ENCODE results near the gene UPP2. TPM values are rescaled to one million over a fixed set of nuclear protein-coding genes. Genes with fewer than 3 reads are reported as not detected.

Gene UPP2
- total and polyA plus RNA-seq, 9 of the 15 experiments (the other 6 are each of a cell fraction or from before 2014, with no cell fraction given): not detected

GRCh38 chr2:158102446-158102845, 770 bp downstream of the UPP2 start:
- Histone ChIP-seq H3K9ac (ENCODE audit: insufficient read depth in 1 of 2, low read depth in 2 of 2, low read length in 2 of 2) (no peak overlapping the region), H3K4me1 (replicated peaks in 1 of 2; ENCODE audit: control insufficient read depth in 2 of 2, insufficient read depth in 2 of 2, low read length in 2 of 2) (no peaks in the 10 kb centered on the region), H3K9me3 (replicated peaks; ENCODE audit: control insufficient read depth, insufficient read depth, low read depth, low read length) (no peaks in the 10 kb centered on the region), H3K4me3 (no peak overlapping the region), H3K79me2 (ENCODE audit: control insufficient read depth, insufficient read depth, low read length) (no peaks in the 10 kb centered on the region), H3K9me1 (ENCODE audit: control insufficient read depth, insufficient read depth, low read length) (no peaks in the 10 kb centered on the region), H3K27ac (ENCODE audit: extremely low read depth, low read depth, low read length) (no peak overlapping the region), H3K27me3 (ENCODE audit: control insufficient read depth in 2 of 2, insufficient read depth in 2 of 2, low read length in 2 of 2) (peaks cover 4 to 14% of the 10 kb centered on the region in 2 experiments; a peak in 3 of 5 replicates), H4K20me1 (replicated peaks; ENCODE audit: control insufficient read depth, insufficient read depth, low read length) (no peaks in the 10 kb centered on the region), H2AFZ (ENCODE audit: low read depth, low read length) (no peak overlapping the region), H3K4me2 (ENCODE audit: insufficient read depth, low read length) (no peak overlapping the region), H3K36me3 (ENCODE audit: control insufficient read depth, insufficient read depth, low read length) (no peaks in the 10 kb centered on the region)
- TF ChIP-seq PYGO2 (tag; IDR thresholded peaks at IDR 0.05) (no peak), ZBTB26 (CRISPR knock-in tag; IDR thresholded peaks at IDR 0.05) (no peak), NKRF (IDR thresholded peaks at IDR 0.05; ENCODE audit: borderline replicate concordance) (no peak), TAF9B (IDR thresholded peaks at IDR 0.05; ENCODE audit: partially characterized antibody) (no peak), FIP1L1 (IDR thresholded peaks at IDR 0.05; ENCODE audit: low read depth, low read length, poor library complexity, severe bottlenecking) (no peak), ZNF274 (IDR thresholded peaks at IDR 0.05; ENCODE audit: borderline replicate concordance, low read depth, low read length) (no peak), ZNF699 (CRISPR knock-in tag; IDR thresholded peaks at IDR 0.05; ENCODE audit: insufficient replicate concordance) (no peak), FUS (optimal IDR thresholded peaks at IDR 0.05; ENCODE audit: low read depth, low read length) (no peak), ZNF175 (CRISPR knock-in tag; IDR thresholded peaks at IDR 0.05; ENCODE audit: low read depth) (no peak), MAFK (IDR thresholded peaks at IDR 0.05; ENCODE audit: low read length) (no peak), BACH1 (tag; IDR thresholded peaks at IDR 0.05) (no peak), ZNF766 (CRISPR knock-in tag; conservative IDR thresholded peaks at IDR 0.05) (no peak), KAT8 (IDR thresholded peaks at IDR 0.05; ENCODE audit: low read depth) (no peak), ZBTB34 (CRISPR knock-in tag; IDR thresholded peaks at IDR 0.05) (no peak), PHF20 (IDR thresholded peaks at IDR 0.05; ENCODE audit: partially characterized antibody) (no peak), NR2C1 (IDR thresholded peaks at IDR 0.05) (no peak), NR2C1 (tag; IDR thresholded peaks at IDR 0.05) (no peak), CBX2 (IDR thresholded peaks at IDR 0.05; ENCODE audit: insufficient read depth, low read length, poor library complexity, severe bottlenecking) (no peak), FOXP1 (CRISPR knock-in tag; IDR thresholded peaks at IDR 0.05) (no peak)
- FAIRE-seq (no peak), DNase-seq (ENCODE audit: extremely low read depth in 1 of 4, low spot score in 3 of 4) (no peak), ATAC-seq (no peak)
- CTCF ChIA-PET (ENCODE audit: low intra/inter-chr PET ratio): no interaction called here
- BruUV-seq (replicated peaks): no TSS peak
- WGBS (ENCODE audit: insufficient coverage, low coverage, missing lambda C conversion rate): 0% methylated on average over 1 of the region's 1 CpG
- intact Hi-C loops (cut with micrococcal nuclease) (no loop called here), in situ Hi-C loops (cut with MboI) (no loop called here)
- POLR2A ChIA-PET: no interaction called here

Measured in K562 (cell line).